HepG2 (cell line): Measurements from ENCODE around the gene SPRYD3. TPM values are rescaled to one million over a fixed set of nuclear protein-coding genes. Genes with fewer than 3 reads are reported as not detected.
A peak's percentile ranks its signal among the peaks of the same experiment; 100 is the strongest.

Experiments
- ATF7 ChIP-seq, 2 experiments: fragments of 450-650 bp in 1 of 2; sonication (generic) in 1 of 2; formaldehyde crosslinking in 1 of 2; IDR thresholded peaks; 2 replicates each; pipeline versions ENCODE4 v1.4.0 to v1.6.1; 2016 to 2020; ENCODE audit warnings: antibody characterized with exemption in 1 of 2, mild to moderate bottlenecking in 1 of 2, missing genetic modification reagents in 1 of 2
- FOXC1 ChIP-seq: sonication (generic); formaldehyde crosslinking; IDR thresholded peaks from 2 replicates; pipeline ENCODE4 v1.8.0; 2022; ENCODE audit warnings: mild to moderate bottlenecking, missing genetic modification reagents, borderline replicate concordance
- GPBP1L1 ChIP-seq: sonication (generic); formaldehyde crosslinking; IDR thresholded peaks from 2 replicates; pipeline ENCODE4 v1.5.0; 2020; ENCODE audit warnings: mild to moderate bottlenecking, missing genetic modification reagents
- JUN ChIP-seq: sonication (generic); formaldehyde crosslinking; IDR thresholded peaks from 2 replicates; pipeline ENCODE4 v1.4.0; 2020; ENCODE audit warnings: mild to moderate bottlenecking, missing genetic modification reagents
- KAT7 ChIP-seq: IDR thresholded peaks from 2 replicates; pipeline ENCODE4 v1.6.1; 2018; ENCODE audit warnings: borderline replicate concordance, missing compliant biosample characterization
- RELA ChIP-seq: sonication (generic); formaldehyde crosslinking; IDR thresholded peaks from 2 replicates; pipeline ENCODE4 v1.4.0; 2020; ENCODE audit warnings: missing genetic modification reagents
- RFX3 ChIP-seq: IDR thresholded peaks from 2 replicates; pipeline ENCODE4 v1.6.1; 2016; ENCODE audit warnings: missing biosample characterization, missing genetic modification reagents
- RORA ChIP-seq: sonication (generic); formaldehyde crosslinking; IDR thresholded peaks from 2 replicates; pipeline ENCODE4 v1.5.0; 2020; ENCODE audit warnings: mild to moderate bottlenecking, missing genetic modification reagents, moderate library complexity
- SAFB2 ChIP-seq: sonication (generic); formaldehyde crosslinking; IDR thresholded peaks from 2 replicates; pipeline ENCODE4 v1.5.1; 2020; ENCODE audit warnings: missing genetic modification reagents, low read depth, mild to moderate bottlenecking, borderline replicate concordance
- THAP8 ChIP-seq: sonication (generic); formaldehyde crosslinking; IDR thresholded peaks from 2 replicates; pipeline ENCODE4 v1.5.1; 2020; ENCODE audit warnings: missing genetic modification reagents, mild to moderate bottlenecking, borderline replicate concordance
- TOE1 ChIP-seq: sonication (generic); formaldehyde crosslinking; IDR thresholded peaks from 2 replicates; pipeline ENCODE4 v1.4.0; 2020; ENCODE audit warnings: mild to moderate bottlenecking, missing genetic modification reagents
- ZFP36L1 ChIP-seq: sonication (generic); formaldehyde crosslinking; IDR thresholded peaks from 2 replicates; pipeline ENCODE4 v1.8.0; 2022; ENCODE audit warnings: mild to moderate bottlenecking, missing genetic modification reagents, moderate library complexity
- ZNF138 ChIP-seq: sonication (generic); formaldehyde crosslinking; IDR thresholded peaks from 2 replicates; pipeline ENCODE4 v1.5.0; 2020; ENCODE audit warnings: mild to moderate bottlenecking, low read depth, missing genetic modification reagents
- ZNF224 ChIP-seq: sonication (generic); formaldehyde crosslinking; IDR thresholded peaks from 2 replicates; pipeline ENCODE4 v1.5.0; 2020; ENCODE audit warnings: mild to moderate bottlenecking, missing genetic modification reagents
- ZNF546 ChIP-seq: sonication (generic); formaldehyde crosslinking; conservative IDR thresholded peaks from 2 replicates; pipeline ENCODE4 v1.8.1; 2023; ENCODE audit warnings: mild to moderate bottlenecking, missing genetic modification reagents
- ZNF558 ChIP-seq: sonication (generic); formaldehyde crosslinking; IDR thresholded peaks from 2 replicates; pipeline ENCODE4 v1.9.0; 2022; ENCODE audit warnings: mild to moderate bottlenecking, missing genetic modification reagents, borderline replicate concordance
- ZNF720 ChIP-seq: sonication (generic); formaldehyde crosslinking; IDR thresholded peaks from 2 replicates; pipeline ENCODE4 v1.4.0; 2020; ENCODE audit warnings: missing genetic modification reagents
- polyA plus RNA-seq, 8 experiments: library from polyadenylated mRNA; depleted of rRNA in 3 of 8; stranded (reverse) in 7 of 8; unstranded in 1 of 8; fragments of >200 nt; fragmentation: Illumina TruSeq in 4 of 8; extraction: Trizol in 4 of 8; gene quantifications; 2 replicates each; pipeline versions ENCODE4 v1.2.1 to v1.2.3, GENCODE V29; 2011 to 2016; ENCODE audit warnings: low read depth in 4 of 8, missing spikeins in 1 of 8, mixed read lengths in 1 of 8; ENCODE audit not compliant: insufficient read depth in 1 of 8
- total RNA-seq, 5 experiments: library from RNA; depleted of rRNA; stranded (reverse); fragments of >200 nt; fragmentation: Illumina TruSeq; extraction: Trizol; gene quantifications; 2 replicates each; pipeline ENCODE4 v1.2.3, GENCODE V29; 2016; ENCODE audit warnings: low read depth in 1 of 5
- TF ChIP-seq, protein P1 (sequence below): sonication (generic); formaldehyde crosslinking; IDR thresholded peaks from 2 replicates; pipeline ENCODE4 v1.8.0; 2022; ENCODE audit warnings: mild to moderate bottlenecking, missing genetic modification reagents
- TF ChIP-seq, protein P2 (sequence below): sonication (generic); formaldehyde crosslinking; IDR thresholded peaks from 2 replicates; pipeline ENCODE4 v1.5.0; 2020; ENCODE audit warnings: mild to moderate bottlenecking, missing genetic modification reagents, moderate library complexity
- TF ChIP-seq, protein P3 (sequence below): sonication (generic); formaldehyde crosslinking; IDR thresholded peaks from 2 replicates; pipeline ENCODE4 v1.4.0; 2020; ENCODE audit warnings: missing genetic modification reagents
- TF ChIP-seq, protein P4 (sequence below): sonication (generic); formaldehyde crosslinking; IDR thresholded peaks from 2 replicates; pipeline ENCODE4 v1.5.0; 2020; ENCODE audit warnings: missing genetic modification reagents, mild to moderate bottlenecking, borderline replicate concordance

Gene SPRYD3
- total and polyA plus RNA-seq, 2 of the 13 experiments (the other 11 are each of a cell fraction or from before 2014, with no cell fraction given) = 9.0 to 9.2 TPM

- TF ChIP-seq GPBP1L1 (CRISPR knock-in tag) (no peak), ATF7 (IDR thresholded peaks at IDR 0.05) (no peak), ATF7 (CRISPR knock-in tag; IDR thresholded peaks at IDR 0.05) (peak; percentile 32; the same call in 1 of the 2 replicates), ZNF224 (CRISPR knock-in tag) (no peak), ZNF546 (CRISPR knock-in tag) (no peak), ZNF138 (CRISPR knock-in tag) (no peak), KAT7 (CRISPR knock-in tag) (no peak), THAP8 (CRISPR knock-in tag) (no peak; the same call in 1 of the 2 replicates), ZFP36L1 (CRISPR knock-in tag) (no peak), SAFB2 (CRISPR knock-in tag) (0 out of 2 replicates have a peak, but pooled peaks have one; percentile 29), JUN (CRISPR knock-in tag) (no peak), RFX3 (CRISPR knock-in tag) (no peak), RORA (CRISPR knock-in tag) (no peak), ZNF558 (CRISPR knock-in tag) (no peak; the same call in 1 of the 2 replicates), TOE1 (CRISPR knock-in tag) (no peak), ZNF720 (CRISPR knock-in tag) (no peak), FOXC1 (no peak), RELA (CRISPR knock-in tag) (no peak)
- TF ChIP-seq, protein P1, sequence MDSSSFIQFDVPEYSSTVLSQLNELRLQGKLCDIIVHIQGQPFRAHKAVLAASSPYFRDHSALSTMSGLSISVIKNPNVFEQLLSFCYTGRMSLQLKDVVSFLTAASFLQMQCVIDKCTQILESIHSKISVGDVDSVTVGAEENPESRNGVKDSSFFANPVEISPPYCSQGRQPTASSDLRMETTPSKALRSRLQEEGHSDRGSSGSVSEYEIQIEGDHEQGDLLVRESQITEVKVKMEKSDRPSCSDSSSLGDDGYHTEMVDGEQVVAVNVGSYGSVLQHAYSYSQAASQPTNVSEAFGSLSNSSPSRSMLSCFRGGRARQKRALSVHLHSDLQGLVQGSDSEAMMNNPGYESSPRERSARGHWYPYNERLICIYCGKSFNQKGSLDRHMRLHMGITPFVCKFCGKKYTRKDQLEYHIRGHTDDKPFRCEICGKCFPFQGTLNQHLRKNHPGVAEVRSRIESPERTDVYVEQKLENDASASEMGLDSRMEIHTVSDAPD = peak; percentile 65; the same call in 1 of the 2 replicates
- TF ChIP-seq, protein P2, sequence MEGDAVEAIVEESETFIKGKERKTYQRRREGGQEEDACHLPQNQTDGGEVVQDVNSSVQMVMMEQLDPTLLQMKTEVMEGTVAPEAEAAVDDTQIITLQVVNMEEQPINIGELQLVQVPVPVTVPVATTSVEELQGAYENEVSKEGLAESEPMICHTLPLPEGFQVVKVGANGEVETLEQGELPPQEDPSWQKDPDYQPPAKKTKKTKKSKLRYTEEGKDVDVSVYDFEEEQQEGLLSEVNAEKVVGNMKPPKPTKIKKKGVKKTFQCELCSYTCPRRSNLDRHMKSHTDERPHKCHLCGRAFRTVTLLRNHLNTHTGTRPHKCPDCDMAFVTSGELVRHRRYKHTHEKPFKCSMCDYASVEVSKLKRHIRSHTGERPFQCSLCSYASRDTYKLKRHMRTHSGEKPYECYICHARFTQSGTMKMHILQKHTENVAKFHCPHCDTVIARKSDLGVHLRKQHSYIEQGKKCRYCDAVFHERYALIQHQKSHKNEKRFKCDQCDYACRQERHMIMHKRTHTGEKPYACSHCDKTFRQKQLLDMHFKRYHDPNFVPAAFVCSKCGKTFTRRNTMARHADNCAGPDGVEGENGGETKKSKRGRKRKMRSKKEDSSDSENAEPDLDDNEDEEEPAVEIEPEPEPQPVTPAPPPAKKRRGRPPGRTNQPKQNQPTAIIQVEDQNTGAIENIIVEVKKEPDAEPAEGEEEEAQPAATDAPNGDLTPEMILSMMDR = 0 out of 2 replicates have a peak, but pooled peaks have one; percentile 35
- TF ChIP-seq, protein P3, sequence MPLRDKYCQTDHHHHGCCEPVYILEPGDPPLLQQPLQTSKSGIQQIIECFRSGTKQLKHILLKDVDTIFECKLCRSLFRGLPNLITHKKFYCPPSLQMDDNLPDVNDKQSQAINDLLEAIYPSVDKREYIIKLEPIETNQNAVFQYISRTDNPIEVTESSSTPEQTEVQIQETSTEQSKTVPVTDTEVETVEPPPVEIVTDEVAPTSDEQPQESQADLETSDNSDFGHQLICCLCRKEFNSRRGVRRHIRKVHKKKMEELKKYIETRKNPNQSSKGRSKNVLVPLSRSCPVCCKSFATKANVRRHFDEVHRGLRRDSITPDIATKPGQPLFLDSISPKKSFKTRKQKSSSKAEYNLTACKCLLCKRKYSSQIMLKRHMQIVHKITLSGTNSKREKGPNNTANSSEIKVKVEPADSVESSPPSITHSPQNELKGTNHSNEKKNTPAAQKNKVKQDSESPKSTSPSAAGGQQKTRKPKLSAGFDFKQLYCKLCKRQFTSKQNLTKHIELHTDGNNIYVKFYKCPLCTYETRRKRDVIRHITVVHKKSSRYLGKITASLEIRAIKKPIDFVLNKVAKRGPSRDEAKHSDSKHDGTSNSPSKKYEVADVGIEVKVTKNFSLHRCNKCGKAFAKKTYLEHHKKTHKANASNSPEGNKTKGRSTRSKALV (CRISPR knock-in tag) = no peak
- TF ChIP-seq, protein P4, sequence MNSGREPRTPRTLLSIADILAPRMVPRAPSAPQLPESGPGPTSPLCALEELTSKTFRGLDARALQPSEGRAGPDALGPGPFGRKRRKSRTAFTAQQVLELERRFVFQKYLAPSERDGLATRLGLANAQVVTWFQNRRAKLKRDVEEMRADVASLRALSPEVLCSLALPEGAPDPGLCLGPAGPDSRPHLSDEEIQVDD (CRISPR knock-in tag) = no peak
Observed at GRCh38 chr12:53051058-53051880, 27.9 kb downstream of the SPRYD3 start (continued).
